GM12892 (cell line): ENCODE results near the gene XPA.

Experiments
- POLR2A ChIP-seq: IDR thresholded peaks from 2 replicates; pipeline ENCODE4 v1.6.1; 2011; ENCODE audit warnings: low read depth, low read length, control low read depth
- POLR2AphosphoS5 ChIP-seq: IDR thresholded peaks from 2 replicates; pipeline ENCODE4 v1.6.1; 2011; ENCODE audit warnings: low read depth, low read length, control low read depth
- TAF1 ChIP-seq: IDR thresholded peaks from 2 replicates; pipeline ENCODE4 v1.6.1; 2011; ENCODE audit warnings: low read depth, mild to moderate bottlenecking, control low read depth, low read length, borderline replicate concordance

DNA sequence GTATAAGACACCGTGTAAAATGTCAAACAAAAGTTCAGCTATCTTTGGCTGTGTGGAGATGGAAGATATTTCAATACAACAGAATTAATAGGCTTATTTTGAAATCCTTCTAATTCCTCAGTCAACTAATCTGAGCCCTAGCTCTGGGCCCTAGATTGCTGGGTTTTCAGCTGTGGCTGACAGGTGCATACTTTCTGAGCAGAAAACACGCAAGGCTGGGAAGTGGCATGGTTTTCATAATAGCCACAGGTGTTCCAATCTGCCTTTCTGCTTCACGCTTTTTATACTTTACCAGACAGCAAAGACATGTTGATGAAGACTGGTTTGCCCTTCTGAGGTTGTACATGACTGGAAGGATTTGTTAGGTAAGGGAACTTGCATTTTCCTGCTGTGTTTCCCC is 20.7 kb upstream of the XPA start:
- TF ChIP-seq POLR2A = no peak
- TF ChIP-seq TAF1 = no peak
- TF ChIP-seq POLR2AphosphoS5 = no peak
